ENCODE results near the gene WBP11.
"Not testable (repeated sequence)": the region's sequence is repeated elsewhere in the genome, so short reads cannot be mapped to it uniquely, and the experiment has no call there.

The WBP11 gene

DNA sequence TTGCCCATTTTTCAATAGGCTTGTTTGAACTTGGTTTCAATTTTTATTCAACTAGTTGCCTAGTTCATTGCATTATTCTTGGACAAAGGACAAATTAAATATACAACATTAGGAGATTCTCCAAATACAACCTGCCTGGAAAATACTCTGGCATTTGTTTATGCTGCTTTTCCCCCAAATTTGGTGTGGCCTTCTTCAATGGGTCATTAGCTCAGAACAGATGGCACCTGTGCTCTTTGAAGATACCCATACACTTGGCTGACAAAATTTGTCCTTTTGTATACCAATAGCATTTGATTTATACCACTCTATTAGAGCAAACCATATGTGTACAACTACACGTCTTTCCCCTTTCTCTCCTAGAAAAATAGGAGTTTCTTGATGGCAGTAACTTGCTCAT is 35.7 kb downstream of the WBP11 start:
- H3K9me3 ChIP-seq (ENCODE audit: control insufficient read depth, low read length), result no peaks in the 10 kb centered on the region
- no peaks in the 10 kb centered on the region for H3K36me3 ChIP-seq (ENCODE audit: control insufficient read depth, insufficient read depth, low read length)
- WGBS, 2 experiments, result 100% methylated on average over 1 of the region's 1 CpG
- H3K4me3 ChIP-seq (ENCODE audit: insufficient read depth, low read depth, low read length), result no peak overlapping the region
- no peaks in the 10 kb centered on the region for H3K27me3 ChIP-seq (ENCODE audit: control insufficient read depth, insufficient read depth, low read length, poor library complexity, severe bottlenecking)
- H3K27ac ChIP-seq (ENCODE audit: insufficient read depth, low read depth, low read length, poor library complexity, severe bottlenecking), result no peak overlapping the region
- peaks cover 3% of the 10 kb centered on the region for H3K4me1 ChIP-seq (ENCODE audit: control insufficient read depth, insufficient read depth, low read length)

DNA sequence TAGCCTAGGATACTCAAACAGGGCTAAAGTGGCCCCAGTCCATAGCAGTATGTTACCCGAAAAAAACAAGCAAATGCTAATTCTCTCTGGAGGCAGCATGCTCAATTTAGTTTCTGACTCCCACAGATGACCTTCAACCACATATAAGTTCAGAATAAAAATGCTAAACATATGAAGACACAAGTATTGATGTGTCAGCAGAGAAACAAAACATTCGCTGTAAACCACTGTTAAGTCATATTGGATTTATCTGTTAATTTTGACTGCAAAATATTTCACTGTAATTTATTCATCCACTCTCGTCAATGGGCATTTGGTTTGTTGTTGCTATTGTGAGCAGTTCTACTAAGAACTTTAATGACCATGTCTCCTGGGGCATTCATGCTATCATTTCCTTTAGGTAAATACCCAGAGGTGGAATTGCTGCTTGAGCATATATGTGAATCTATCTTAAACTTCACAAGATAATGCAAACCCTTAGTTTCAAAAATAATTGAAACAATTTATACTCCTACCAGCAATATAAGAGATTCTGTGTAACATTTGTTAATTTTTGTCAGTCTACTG is 36.5 kb downstream of the WBP11 start:
- H3K36me3 ChIP-seq (ENCODE audit: control insufficient read depth, insufficient read depth, low read length), result no peaks in the 10 kb centered on the region
- 92 to 97% methylated on average over 2 to 3 of the region's 3 CpGs for WGBS, 2 experiments
- H3K4me1 ChIP-seq (ENCODE audit: control insufficient read depth, insufficient read depth, low read length), result no peaks in the 10 kb centered on the region
- no peaks in the 10 kb centered on the region for H3K27me3 ChIP-seq (ENCODE audit: control insufficient read depth, insufficient read depth, low read length, poor library complexity, severe bottlenecking)
- H3K27ac ChIP-seq (ENCODE audit: insufficient read depth, low read depth, low read length, poor library complexity, severe bottlenecking), result no peak overlapping the region
- no peaks in the 10 kb centered on the region for H3K9me3 ChIP-seq (ENCODE audit: control insufficient read depth, low read length)
- H3K4me3 ChIP-seq (ENCODE audit: insufficient read depth, low read depth, low read length), result no peak overlapping the region

DNA sequence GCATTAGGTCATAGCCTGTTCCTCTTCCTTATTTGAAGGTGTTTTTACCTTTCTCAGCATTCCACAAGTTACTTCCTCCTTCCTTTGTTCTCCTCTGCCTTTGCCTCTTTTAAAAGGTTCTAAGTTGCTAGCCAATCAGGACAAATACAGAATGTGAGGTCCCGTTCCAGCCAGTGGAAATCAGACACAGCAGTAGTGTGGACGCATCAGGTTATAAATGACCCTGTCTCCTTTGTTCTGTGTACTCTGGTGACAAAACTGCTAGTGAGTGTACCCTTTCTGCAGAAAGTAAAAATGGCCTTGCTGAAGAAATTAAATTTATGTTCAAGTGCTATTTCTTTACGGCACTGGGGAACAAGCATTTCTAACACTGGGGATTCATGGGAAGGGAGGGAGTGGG is 37.3 kb downstream of the WBP11 start:
- not testable (repeated sequence) for H3K27me3 ChIP-seq (ENCODE audit: control insufficient read depth, insufficient read depth, low read length, poor library complexity, severe bottlenecking); H3K9me3 ChIP-seq (ENCODE audit: control insufficient read depth, low read length); H3K36me3 ChIP-seq (ENCODE audit: control insufficient read depth, insufficient read depth, low read length); H3K27ac ChIP-seq (ENCODE audit: insufficient read depth, low read depth, low read length, poor library complexity, severe bottlenecking); H3K4me3 ChIP-seq (ENCODE audit: insufficient read depth, low read depth, low read length); H3K4me1 ChIP-seq (ENCODE audit: control insufficient read depth, insufficient read depth, low read length)
- 89 to 92% methylated on average over 3 of the region's 3 CpGs for WGBS, 2 experiments

DNA sequence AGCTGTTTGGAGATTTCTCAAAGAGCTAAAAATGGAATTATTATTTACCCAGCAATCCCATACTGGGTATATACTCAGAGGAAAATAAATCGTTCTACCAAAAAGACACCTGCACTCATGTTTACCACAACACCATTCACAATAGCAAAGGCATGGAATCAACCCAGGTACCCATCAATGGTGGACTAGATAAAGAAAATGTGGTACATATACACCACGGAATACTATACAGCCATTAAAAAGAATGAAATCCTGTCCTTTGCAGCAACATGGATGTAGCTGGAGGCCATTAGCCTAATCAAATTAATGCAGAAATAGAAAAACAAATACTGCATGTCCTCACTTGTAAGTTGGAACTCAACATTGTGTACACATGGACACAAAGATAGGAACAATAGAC is 37.9 kb downstream of the WBP11 start:
- 100% methylated on average over 2 of the region's 2 CpGs for WGBS, 2 experiments
- Histone ChIP-seq H3K27me3 (ENCODE audit: control insufficient read depth, insufficient read depth, low read length, poor library complexity, severe bottlenecking) (no peaks in the 10 kb centered on the region), H3K36me3 (ENCODE audit: control insufficient read depth, insufficient read depth, low read length) (no peaks in the 10 kb centered on the region), H3K9me3 (ENCODE audit: control insufficient read depth, low read length) (no peaks in the 10 kb centered on the region), H3K4me3 (ENCODE audit: insufficient read depth, low read depth, low read length) (no peak overlapping the region), H3K4me1 (ENCODE audit: control insufficient read depth, insufficient read depth, low read length) (no peaks in the 10 kb centered on the region), H3K27ac (ENCODE audit: insufficient read depth, low read depth, low read length, poor library complexity, severe bottlenecking) (no peak overlapping the region)

DNA sequence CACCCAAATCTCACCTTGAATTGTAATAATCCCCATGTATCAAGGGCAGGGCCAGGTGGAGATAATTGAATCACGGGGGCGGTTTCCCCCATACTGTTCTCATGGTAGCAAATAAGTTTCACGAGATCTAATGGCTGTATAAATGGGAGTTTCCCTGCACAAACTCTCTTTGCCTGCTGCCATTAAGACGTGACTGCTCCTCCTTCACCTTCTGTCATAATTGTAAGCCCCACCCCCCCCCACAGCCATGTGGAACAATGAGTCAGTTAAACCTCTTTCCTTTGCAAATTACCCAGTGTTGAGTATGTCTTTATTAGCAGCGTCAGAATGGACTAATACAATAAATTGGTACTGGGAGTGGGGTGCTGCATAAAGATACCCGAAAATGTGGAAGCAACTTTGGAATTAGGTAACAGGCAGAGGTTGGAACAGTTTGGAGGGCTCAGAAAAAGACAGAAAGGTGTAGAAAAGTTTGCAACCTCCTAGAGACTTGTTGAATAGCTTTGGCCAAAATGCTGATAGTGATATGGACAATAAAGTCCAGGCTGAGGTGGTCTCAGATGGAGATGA is 43.5 kb downstream of the WBP11 start:
- 92 to 97% methylated on average over 6 of the region's 6 CpGs for WGBS, 2 experiments
- H3K36me3 ChIP-seq (ENCODE audit: control insufficient read depth, insufficient read depth, low read length); H3K4me1 ChIP-seq (ENCODE audit: control insufficient read depth, insufficient read depth, low read length); H3K27me3 ChIP-seq (ENCODE audit: control insufficient read depth, insufficient read depth, low read length, poor library complexity, severe bottlenecking); H3K4me3 ChIP-seq (ENCODE audit: insufficient read depth, low read depth, low read length); H3K27ac ChIP-seq (ENCODE audit: insufficient read depth, low read depth, low read length, poor library complexity, severe bottlenecking); H3K9me3 ChIP-seq (ENCODE audit: control insufficient read depth, low read length): not testable (repeated sequence)

DNA sequence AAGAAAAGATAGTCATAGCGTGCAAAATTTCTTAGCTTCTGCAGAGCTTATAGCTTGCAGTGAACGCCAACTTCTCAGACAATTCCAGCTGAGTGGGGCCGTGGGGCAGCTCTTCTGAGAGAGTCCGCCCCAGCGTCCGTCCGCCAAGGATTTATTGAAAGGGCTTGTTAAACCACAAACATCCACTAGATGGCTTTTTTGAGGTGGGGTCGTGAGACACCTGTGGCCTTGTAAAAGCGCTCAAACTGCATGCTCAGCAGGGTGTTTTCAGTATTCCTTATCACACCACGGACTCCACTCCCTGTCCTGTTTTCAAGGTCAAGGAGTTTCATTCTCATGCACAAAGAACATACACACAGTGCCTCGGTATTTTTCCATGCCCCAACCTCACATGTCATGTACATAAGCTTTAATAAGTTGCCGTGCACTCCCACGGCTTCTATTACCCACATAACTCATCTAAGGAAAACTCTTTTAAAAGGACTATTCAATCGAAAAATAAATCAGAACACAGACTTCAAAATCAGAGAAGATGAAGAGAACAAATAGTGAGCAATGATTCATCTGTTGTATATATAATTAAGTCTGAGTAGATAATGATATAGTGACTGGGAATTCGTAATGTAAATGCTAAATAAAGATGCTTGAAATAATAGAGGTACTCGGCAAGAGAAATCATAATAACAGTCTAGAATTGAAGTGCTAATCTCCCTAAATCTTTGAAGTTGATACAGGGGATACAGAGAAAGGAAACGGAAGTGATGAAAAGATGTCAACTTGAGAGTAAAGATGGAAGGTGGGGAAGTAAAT is 46.7 kb downstream of the WBP11 start:
- Histone ChIP-seq H3K27me3 (ENCODE audit: control insufficient read depth, insufficient read depth, low read length, poor library complexity, severe bottlenecking) (no peaks in the 10 kb centered on the region), H3K4me1 (ENCODE audit: control insufficient read depth, insufficient read depth, low read length) (no peaks in the 10 kb centered on the region), H3K36me3 (ENCODE audit: control insufficient read depth, insufficient read depth, low read length) (no peaks in the 10 kb centered on the region), H3K4me3 (ENCODE audit: insufficient read depth, low read depth, low read length) (no peak overlapping the region), H3K27ac (ENCODE audit: insufficient read depth, low read depth, low read length, poor library complexity, severe bottlenecking) (no peak overlapping the region), H3K9me3 (ENCODE audit: control insufficient read depth, low read length) (no peaks in the 10 kb centered on the region)
- 42 to 47% methylated on average over 17 of the region's 17 CpGs for WGBS, 2 experiments

DNA sequence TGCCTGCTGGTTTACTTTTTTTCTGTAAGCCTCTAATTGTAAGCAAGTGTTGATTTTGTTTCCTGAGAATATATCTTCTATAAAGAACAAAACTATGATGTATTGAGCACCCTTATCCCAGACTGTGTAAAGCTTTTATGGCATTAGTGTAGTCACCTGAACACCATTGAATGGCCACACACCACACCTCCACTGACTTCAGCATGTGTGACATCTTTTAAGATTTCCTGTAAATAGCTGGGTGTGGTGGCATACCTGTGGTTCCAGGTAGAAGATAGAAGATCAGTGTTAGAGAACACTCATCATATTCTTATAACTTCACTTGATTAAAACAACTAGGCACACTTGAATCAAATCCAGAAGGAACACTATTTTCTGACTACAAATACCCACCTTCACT is 51.3 kb downstream of the WBP11 start:
- H3K9me3 ChIP-seq (ENCODE audit: control insufficient read depth, low read length), result no peaks in the 10 kb centered on the region
- H3K27ac ChIP-seq (ENCODE audit: insufficient read depth, low read depth, low read length, poor library complexity, severe bottlenecking), result no peak overlapping the region
- no peaks in the 10 kb centered on the region for H3K27me3 ChIP-seq (ENCODE audit: control insufficient read depth, insufficient read depth, low read length, poor library complexity, severe bottlenecking)
- no peak overlapping the region for H3K4me3 ChIP-seq (ENCODE audit: insufficient read depth, low read depth, low read length)
- H3K36me3 ChIP-seq (ENCODE audit: control insufficient read depth, insufficient read depth, low read length), result no peaks in the 10 kb centered on the region
- no peaks in the 10 kb centered on the region for H3K4me1 ChIP-seq (ENCODE audit: control insufficient read depth, insufficient read depth, low read length)

DNA sequence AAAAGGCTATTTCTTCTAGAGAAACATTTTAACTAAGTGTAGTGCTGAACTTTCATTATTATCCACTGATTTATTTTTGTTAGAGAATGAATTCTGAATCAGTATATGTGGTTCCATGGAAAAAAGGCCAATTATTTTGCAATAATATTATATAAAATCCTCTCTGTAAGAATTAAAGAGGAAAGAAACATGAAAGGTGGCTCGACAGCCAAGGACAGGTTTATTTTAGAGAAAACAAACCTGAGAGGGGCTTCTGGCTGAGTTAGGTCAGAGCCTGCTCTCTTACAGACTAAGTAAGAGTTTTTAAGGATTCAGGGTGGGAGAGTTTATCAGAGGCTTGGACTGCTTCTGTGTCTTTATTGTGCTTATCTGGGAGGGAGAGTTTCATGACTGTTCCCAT is 60.2 kb downstream of the WBP11 start:
- H3K4me3 ChIP-seq (ENCODE audit: insufficient read depth, low read depth, low read length), result no peak overlapping the region
- no peaks in the 10 kb centered on the region for H3K4me1 ChIP-seq (ENCODE audit: control insufficient read depth, insufficient read depth, low read length)
- H3K27me3 ChIP-seq (ENCODE audit: control insufficient read depth, insufficient read depth, low read length, poor library complexity, severe bottlenecking), result no peaks in the 10 kb centered on the region
- WGBS, 2 experiments, result 89 to 96% methylated on average over 1 of the region's 1 CpG
- no peaks in the 10 kb centered on the region for H3K9me3 ChIP-seq (ENCODE audit: control insufficient read depth, low read length)
- H3K27ac ChIP-seq (ENCODE audit: insufficient read depth, low read depth, low read length, poor library complexity, severe bottlenecking), result no peak overlapping the region
- no peaks in the 10 kb centered on the region for H3K36me3 ChIP-seq (ENCODE audit: control insufficient read depth, insufficient read depth, low read length)

DNA sequence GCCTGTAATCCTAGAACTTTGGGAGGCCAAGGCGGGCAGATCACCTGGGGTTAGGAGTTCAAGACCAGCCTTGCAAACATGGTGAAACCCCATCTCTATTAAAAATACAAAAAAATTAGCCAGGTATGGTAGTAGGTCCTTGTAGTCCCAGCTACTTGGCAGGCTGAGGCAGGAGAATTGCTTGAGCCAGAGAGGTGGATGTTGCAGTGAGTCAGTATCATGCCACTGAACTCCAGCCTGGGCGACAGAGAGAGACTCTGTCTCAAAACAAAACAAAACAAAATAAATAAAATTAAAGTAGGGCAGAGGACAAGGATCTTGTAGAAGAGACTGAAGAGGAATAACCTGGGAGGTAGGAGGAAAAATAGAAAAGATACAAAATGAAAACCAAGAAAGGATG is 61.3 kb downstream of the WBP11 start:
- 89 to 95% methylated on average over 1 to 2 of the region's 2 CpGs for WGBS, 2 experiments
- no peak overlapping the region for H3K4me3 ChIP-seq (ENCODE audit: insufficient read depth, low read depth, low read length)
- no peaks in the 10 kb centered on the region for H3K27me3 ChIP-seq (ENCODE audit: control insufficient read depth, insufficient read depth, low read length, poor library complexity, severe bottlenecking)
- no peaks in the 10 kb centered on the region for H3K9me3 ChIP-seq (ENCODE audit: control insufficient read depth, low read length)
- no peaks in the 10 kb centered on the region for H3K36me3 ChIP-seq (ENCODE audit: control insufficient read depth, insufficient read depth, low read length)
- no peak overlapping the region for H3K27ac ChIP-seq (ENCODE audit: insufficient read depth, low read depth, low read length, poor library complexity, severe bottlenecking)
- no peaks in the 10 kb centered on the region for H3K4me1 ChIP-seq (ENCODE audit: control insufficient read depth, insufficient read depth, low read length)

DNA sequence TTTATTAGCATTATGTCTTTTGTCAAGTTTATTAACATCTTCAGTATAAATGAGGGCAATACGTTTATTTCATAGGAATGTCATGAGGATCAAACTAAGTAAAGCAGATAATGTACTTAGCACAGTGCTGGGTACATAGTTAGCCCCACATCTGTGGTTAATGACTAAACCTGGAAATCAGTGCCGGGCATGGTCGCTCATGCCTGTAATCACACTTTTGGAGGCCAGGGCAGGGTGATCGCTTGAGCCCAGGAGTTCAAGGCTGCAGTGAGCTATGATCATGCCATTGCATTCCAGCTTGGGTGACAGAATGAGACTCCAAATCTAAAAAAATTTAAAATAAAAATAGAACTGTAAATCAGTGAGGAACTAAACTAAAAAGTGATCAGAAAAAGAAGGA is 62.1 kb downstream of the WBP11 start:
- H3K36me3 ChIP-seq (ENCODE audit: control insufficient read depth, insufficient read depth, low read length), result no peaks in the 10 kb centered on the region
- H3K4me3 ChIP-seq (ENCODE audit: insufficient read depth, low read depth, low read length), result no peak overlapping the region
- 88 to 94% methylated on average over 4 of the region's 4 CpGs for WGBS, 2 experiments
- H3K9me3 ChIP-seq (ENCODE audit: control insufficient read depth, low read length), result no peaks in the 10 kb centered on the region
- H3K27ac ChIP-seq (ENCODE audit: insufficient read depth, low read depth, low read length, poor library complexity, severe bottlenecking), result no peak overlapping the region
- H3K4me1 ChIP-seq (ENCODE audit: control insufficient read depth, insufficient read depth, low read length), result no peaks in the 10 kb centered on the region
- H3K27me3 ChIP-seq (ENCODE audit: control insufficient read depth, insufficient read depth, low read length, poor library complexity, severe bottlenecking), result no peaks in the 10 kb centered on the region

Measured in ectodermal cell (in vitro differentiated cells).